GM12801 (cell line): Measurements from ENCODE around the gene DIRAS3.

ENCODE experiments used
- TF ChIP-seq, protein P1 (sequence below): IDR thresholded peaks from one replicate; pipeline ENCODE4 v1.5.1; 2011; ENCODE audit warnings: control low read depth; ENCODE audit not compliant: insufficient read length; ENCODE audit errors: extremely low read depth

Gene DIRAS3

DNA sequence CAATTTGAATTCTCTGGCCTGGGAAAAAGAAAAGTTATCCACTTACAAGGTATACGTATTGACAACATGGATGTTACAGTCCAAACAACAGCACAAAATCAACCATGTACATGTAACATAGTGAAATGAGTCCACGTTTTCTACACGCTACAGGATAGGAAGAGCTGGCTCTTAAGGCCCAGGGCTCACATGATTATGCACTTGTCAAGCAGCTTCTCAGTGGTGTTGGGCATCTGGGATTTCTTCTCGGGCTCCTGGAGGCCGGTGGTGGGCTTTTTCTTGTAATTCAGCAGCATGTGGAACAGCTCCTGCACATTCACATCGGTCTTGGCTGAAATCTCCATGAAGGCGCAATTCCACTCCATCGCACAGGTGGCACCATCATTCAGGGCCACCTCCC lies 4.0 kb downstream of the DIRAS3 start:
- TF ChIP-seq, protein P1, sequence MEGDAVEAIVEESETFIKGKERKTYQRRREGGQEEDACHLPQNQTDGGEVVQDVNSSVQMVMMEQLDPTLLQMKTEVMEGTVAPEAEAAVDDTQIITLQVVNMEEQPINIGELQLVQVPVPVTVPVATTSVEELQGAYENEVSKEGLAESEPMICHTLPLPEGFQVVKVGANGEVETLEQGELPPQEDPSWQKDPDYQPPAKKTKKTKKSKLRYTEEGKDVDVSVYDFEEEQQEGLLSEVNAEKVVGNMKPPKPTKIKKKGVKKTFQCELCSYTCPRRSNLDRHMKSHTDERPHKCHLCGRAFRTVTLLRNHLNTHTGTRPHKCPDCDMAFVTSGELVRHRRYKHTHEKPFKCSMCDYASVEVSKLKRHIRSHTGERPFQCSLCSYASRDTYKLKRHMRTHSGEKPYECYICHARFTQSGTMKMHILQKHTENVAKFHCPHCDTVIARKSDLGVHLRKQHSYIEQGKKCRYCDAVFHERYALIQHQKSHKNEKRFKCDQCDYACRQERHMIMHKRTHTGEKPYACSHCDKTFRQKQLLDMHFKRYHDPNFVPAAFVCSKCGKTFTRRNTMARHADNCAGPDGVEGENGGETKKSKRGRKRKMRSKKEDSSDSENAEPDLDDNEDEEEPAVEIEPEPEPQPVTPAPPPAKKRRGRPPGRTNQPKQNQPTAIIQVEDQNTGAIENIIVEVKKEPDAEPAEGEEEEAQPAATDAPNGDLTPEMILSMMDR, result no peak

GRCh38 chr1:68045511-68046180 lies 4.8 kb downstream of the DIRAS3 start:
- TF ChIP-seq, protein P1, result no peak

DNA sequence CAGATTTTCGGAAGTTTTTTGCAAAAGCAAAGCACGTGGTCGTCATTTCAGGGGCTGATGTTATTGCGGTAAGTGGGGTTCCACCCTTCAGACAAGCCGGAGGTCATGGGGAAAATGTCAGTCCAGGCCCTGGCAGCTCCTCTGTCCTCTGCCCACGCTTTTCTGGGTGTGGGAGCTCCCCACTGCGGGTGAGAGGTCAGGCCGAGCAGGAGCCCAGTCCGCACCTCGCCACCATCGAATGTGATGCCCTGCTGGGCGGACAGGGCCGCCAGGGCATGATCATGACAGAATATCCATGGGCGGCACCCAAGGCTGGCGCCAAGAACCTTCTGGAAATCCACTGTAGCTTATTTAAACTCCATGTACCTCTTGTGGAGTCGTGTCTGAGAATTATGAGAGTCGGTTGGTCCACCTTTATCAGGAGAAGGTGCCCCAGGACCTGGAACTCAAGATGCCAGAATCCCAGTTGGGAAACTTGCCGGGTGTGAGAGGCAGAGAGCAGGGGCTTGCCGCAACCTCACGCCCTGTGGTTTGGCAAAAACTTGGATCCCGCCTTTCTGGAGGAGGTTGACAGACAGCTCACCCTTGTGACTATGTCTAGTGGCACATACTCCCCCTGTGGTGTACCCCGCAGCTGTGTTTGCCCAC lies 6.9 kb downstream of the DIRAS3 start:
- TF ChIP-seq, protein P1, result no peak

DNA sequence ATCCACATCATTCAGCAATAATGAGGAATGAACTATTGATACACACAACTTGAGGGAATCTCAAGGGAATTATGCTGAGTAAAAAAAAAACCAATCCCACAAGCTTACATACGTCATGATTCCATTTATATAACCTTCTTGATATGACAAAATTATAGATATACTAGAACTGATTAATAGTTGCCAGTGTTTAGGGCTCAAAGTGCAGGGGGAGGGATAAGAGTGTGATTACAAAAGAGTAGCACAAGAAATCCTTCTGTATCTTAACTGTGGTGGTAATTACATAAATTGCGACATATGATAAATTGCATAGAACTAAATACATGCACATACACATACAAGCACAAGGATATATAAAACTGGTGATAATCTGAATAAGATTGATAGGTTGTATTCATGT lies 13.5 kb downstream of the DIRAS3 start:
- TF ChIP-seq, protein P1, result no peak

DNA sequence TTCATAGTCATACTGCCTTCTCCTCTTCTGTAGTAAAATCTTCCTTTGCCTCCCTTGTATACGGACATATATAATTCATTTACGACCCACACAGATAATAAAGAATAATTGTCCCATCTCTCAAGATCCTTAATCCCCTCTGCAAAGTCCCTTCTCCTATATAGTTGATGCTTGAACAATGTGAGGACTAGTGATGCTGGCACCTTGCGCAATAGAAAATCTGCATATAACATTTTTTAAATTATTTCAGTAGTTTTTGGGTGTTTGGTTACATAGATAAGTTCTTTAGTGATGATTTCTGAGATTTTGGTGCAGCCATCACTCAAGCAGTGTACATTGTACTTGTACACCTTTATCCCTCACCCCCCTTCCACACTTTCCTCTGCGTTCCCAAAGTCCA lies 21.0 kb downstream of the DIRAS3 start:
- TF ChIP-seq, protein P1, result no peak

DNA sequence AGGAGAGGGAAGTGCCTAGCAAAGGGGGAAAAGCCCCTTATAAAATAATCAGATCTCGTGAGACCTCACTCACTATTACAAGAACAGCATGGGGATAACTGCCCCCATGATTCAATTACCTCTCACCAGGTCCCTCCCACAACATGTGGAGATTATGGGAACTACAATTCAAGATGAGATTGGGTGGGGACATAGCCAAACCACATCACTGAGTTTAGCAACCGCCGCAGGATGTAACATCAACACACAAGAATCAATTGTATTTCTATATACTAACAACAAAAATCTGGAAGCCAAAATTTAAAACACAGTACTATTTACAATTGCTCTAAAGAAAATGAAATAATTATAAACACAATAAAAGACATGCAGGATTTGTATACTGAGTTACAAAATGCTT lies 21.9 kb downstream of the DIRAS3 start:
- TF ChIP-seq, protein P1, result no peak

DNA sequence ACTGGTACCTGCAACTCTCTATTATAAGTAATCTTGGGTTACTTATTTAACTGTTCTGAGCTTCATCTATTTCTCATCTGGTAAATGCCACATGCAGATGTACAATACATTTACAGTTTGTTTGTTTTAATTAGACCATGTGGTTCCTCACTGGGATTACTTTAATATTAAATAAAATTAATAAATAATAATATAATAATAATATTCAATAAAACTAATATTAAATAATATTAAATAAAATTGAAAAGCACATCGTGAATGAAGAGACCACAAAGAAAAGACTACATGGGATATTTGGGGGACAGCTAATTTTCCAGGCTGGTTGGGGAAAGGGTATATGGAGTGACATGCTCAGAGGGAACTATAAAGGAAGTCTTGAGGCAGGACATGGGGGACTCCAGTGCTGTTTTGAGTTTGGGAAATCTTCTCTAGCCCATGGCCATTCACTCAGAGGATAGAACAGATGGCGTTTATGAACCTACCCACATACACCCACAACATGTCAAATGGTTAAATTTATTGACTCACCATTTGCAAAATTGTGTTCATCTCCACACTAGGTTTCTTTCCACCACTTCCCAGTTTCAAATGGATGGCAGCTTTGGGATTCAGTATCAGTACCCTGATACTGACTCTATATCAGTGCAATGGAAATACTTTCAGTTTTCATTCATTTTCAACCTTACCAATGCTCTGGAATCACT lies 25.6 kb downstream of the DIRAS3 start:
- TF ChIP-seq, protein P1, result no peak
